Coronary artery (tissue), 2 donors: ENCODE results near the gene PLEKHA7.

Experiments used
- DNase-seq: peaks from one replicate; pipeline ENCODE4 v3.0.0-alpha.2; 2017; ENCODE audit warnings: low spot score
- H3K27ac ChIP-seq, 2 donors: fragments of 200-600 bp; sonication (generic); one replicate each; pipeline ENCODE4 v1.5.1; 2016 to 2019
- H3K4me3 ChIP-seq: fragments of 200-600 bp; sonication (generic); 2 replicates; pipeline ENCODE4 v1.5.1; 2016; ENCODE audit warnings: mild to moderate bottlenecking, moderate library complexity
- CTCF ChIP-seq: fragments of 200-600 bp; sonication (generic); IDR thresholded peaks from one replicate; pipeline ENCODE4 v1.5.1; 2019; ENCODE audit warnings: antibody characterized with exemption

Gene PLEKHA7

DNA sequence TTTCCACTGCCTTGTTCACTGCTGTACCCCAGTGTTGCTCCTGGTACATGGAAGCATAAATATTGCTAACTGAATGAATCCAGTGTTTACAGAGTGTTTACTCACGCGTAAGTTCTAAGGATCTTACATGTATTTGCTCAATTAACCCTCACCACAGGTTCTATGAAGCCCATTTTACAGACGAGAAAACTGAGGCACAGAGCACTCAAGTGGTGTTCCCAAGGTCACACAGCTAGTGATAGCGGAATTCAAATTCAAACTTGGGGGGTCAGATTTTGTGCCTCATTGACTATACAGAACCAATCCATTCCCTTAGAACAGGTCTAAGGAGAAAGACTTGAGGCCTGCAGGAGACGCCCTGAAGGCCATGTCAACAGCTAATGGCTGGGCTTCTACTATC is 72.3 kb downstream of the PLEKHA7 start:
- Histone ChIP-seq H3K4me3 (no peak overlapping the region), H3K27ac (no peak overlapping the region)
- no peak for DNase-seq
- TF ChIP-seq CTCF = no peak

DNA sequence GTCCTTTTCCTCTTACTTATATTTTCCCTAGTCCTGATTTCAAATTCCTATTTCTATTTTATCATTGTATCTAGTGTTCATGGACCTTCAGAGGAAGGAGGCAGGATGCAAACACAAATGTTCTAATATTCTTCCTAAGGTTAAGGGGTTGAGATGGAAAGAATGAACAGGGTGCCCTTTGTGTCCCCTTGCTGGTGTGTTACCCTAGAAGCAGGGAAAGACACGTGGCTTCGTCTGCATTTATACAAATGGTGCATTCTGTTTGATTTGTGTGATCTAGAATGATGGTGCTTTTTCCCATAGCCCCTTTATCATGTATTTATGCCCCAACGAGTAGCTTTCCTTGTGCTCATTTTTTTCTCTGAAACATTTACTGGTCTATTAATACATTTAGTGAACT is 76.2 kb downstream of the PLEKHA7 start:
- TF ChIP-seq CTCF = no peak
- Histone ChIP-seq H3K4me3 (no peak overlapping the region), H3K27ac (no peak overlapping the region)
- no peak for DNase-seq

DNA sequence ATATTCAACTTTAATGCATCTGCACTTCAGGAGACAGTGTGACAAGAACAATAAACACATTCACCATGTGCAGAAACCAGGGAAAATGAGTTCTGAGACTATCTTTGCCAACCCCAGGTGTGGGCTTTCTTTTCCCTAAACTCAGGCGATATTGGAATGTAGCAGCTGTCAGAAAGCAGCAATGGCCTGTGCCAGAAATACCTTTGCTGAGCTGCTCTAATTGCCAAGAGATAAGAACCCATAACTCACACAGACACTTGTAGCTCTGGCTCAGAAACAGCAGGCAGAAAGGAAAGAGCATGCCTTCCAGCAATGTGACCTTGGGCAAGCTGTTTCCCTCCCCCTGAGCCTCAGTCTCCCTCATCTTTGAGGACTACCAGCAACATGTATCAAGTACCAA is 77.6 kb downstream of the PLEKHA7 start:
- no peak overlapping the region for H3K4me3 ChIP-seq
- no peak for TF ChIP-seq CTCF
- H3K27ac ChIP-seq = no peak overlapping the region
- no peak for DNase-seq

DNA sequence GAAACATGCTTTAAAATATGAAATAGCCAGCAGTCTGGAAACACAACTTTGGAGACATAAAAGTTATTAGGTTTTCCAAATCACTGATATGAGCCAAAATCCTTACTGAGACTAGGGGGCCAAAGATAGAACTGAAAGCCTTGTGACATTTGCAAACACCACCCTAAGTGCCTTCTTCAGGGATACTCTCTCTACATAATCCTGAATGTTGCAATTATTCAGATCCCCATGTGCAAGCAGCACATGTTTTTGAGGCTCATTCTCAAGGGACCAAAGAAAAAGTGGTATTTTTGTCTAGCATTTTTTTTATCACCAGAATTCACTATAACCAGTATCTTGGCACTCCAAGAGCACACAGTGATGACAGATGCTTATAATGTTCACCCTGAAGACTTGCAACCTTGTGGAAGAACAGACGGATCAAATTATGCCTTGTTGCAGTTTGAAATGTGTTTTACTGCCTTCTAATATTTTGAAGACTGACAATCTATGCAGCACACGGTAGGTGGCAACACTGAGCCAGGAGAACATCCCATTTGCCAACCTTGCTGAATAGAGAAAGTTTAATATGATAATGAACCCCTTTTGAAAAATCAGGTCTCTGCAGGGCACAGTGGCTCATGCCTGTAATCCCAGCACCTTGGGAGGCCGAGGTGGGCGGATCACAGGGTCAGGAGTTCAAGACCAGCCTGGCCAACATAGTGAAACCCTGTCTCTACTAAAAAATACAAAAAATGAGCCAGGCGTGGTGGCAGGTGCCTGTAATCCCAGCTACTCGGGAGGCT is 78.5 kb downstream of the PLEKHA7 start:
- no peak overlapping the region for H3K27ac ChIP-seq
- TF ChIP-seq CTCF = peak; percentile 51
- no peak overlapping the region for H3K4me3 ChIP-seq
- no peak for DNase-seq

GRCh38 chr11:16933756-16934603 is 80.2 kb downstream of the PLEKHA7 start:
- TF ChIP-seq CTCF = no peak
- H3K4me3 ChIP-seq = no peak overlapping the region
- no peak for DNase-seq
- H3K27ac ChIP-seq = peak overlapping the region; percentile 41 to 50

GRCh38 chr11:16933291-16933690 is 80.9 kb downstream of the PLEKHA7 start:
- TF ChIP-seq CTCF = no peak
- Histone ChIP-seq H3K4me3 (no peak overlapping the region), H3K27ac (peak overlapping the region; percentile 41 to 50)
- no peak for DNase-seq
